HG02763 (cell line): Measurements from ENCODE around the gene ETV6.
A peak's percentile ranks its signal among the peaks of the same experiment; 100 is the strongest.

ENCODE experiments used
- ATAC-seq: cut with Tn5 transposase; IDR thresholded peaks from one replicate; pipeline ENCODE4 v1.9.1; 2021; ENCODE audit warnings: mild to moderate bottlenecking, moderate library complexity; ENCODE audit not compliant: unreplicated experiment

The ETV6 gene

GRCh38 chr12:11734580-11735180, 85.2 kb downstream of the ETV6 start:
- no peak for ATAC-seq

- no peak for ATAC-seq
Measured at GRCh38 chr12:11738450-11738849, 89.0 kb downstream of the ETV6 start.

- no peak for ATAC-seq
Measured at GRCh38 chr12:11739980-11740577, 90.6 kb downstream of the ETV6 start.

- no peak for ATAC-seq
Measured at GRCh38 chr12:11741434-11742092, 92.1 kb downstream of the ETV6 start.

- ATAC-seq, result no peak
Measured at GRCh38 chr12:11743423-11744409, 94.2 kb downstream of the ETV6 start.

GRCh38 chr12:11744410-11744801, 94.9 kb downstream of the ETV6 start:
- ATAC-seq, result no peak

GRCh38 chr12:11745113-11745512, 95.6 kb downstream of the ETV6 start:
- ATAC-seq, result no peak

GRCh38 chr12:11746024-11746771, 96.7 kb downstream of the ETV6 start:
- ATAC-seq, result no peak

GRCh38 chr12:11746940-11747716, 97.7 kb downstream of the ETV6 start:
- ATAC-seq, result no peak

GRCh38 chr12:11747969-11748368, 98.5 kb downstream of the ETV6 start:
- ATAC-seq, result no peak

- no peak for ATAC-seq
Measured at GRCh38 chr12:11748903-11749302, 99.4 kb downstream of the ETV6 start.

GRCh38 chr12:11749943-11750690, 100.6 kb downstream of the ETV6 start:
- ATAC-seq, result peak; percentile 41

GRCh38 chr12:11752403-11753149, 103.1 kb downstream of the ETV6 start:
- no peak for ATAC-seq

GRCh38 chr12:11753150-11753499, 103.7 kb downstream of the ETV6 start:
- ATAC-seq, result no peak

GRCh38 chr12:11753826-11754225, 104.4 kb downstream of the ETV6 start:
- ATAC-seq, result no peak

GRCh38 chr12:11754256-11754655, 104.8 kb downstream of the ETV6 start:
- no peak for ATAC-seq

- no peak for ATAC-seq
Measured at GRCh38 chr12:11755302-11755930, 105.9 kb downstream of the ETV6 start.

- no peak for ATAC-seq
Measured at GRCh38 chr12:11756022-11756421, 106.5 kb downstream of the ETV6 start.
